HEK293 (cell line): Measurements from ENCODE around the gene LTBP1.

Experiments
- CTCF ChIP-seq: fragments of 450-650 bp; formaldehyde crosslinking; IDR thresholded peaks from 2 replicates; pipeline ENCODE4 v1.5.1; 2016; ENCODE audit warnings: missing biosample characterization, missing genetic modification characterization
- GFI1B ChIP-seq: fragments of 450-650 bp; formaldehyde crosslinking; IDR thresholded peaks from 2 replicates; pipeline ENCODE4 v1.5.1; 2016; ENCODE audit warnings: missing biosample characterization, missing genetic modification characterization
- REST ChIP-seq: fragments of 450-650 bp; formaldehyde crosslinking; IDR thresholded peaks from 2 replicates; pipeline ENCODE4 v1.5.1; 2016; ENCODE audit warnings: missing biosample characterization, missing genetic modification characterization
- SALL2 ChIP-seq: fragments of 450-650 bp; formaldehyde crosslinking; IDR thresholded peaks from 2 replicates; pipeline ENCODE4 v1.5.0; 2017; ENCODE audit warnings: missing biosample characterization, mild to moderate bottlenecking, missing genetic modification characterization, borderline replicate concordance
- WT1 ChIP-seq: fragments of 450-650 bp; formaldehyde crosslinking; IDR thresholded peaks from 2 replicates; pipeline ENCODE4 v1.5.1; 2016; ENCODE audit warnings: missing biosample characterization, missing genetic modification characterization
- YY1 ChIP-seq: fragments of 450-650 bp; formaldehyde crosslinking; IDR thresholded peaks from 2 replicates; pipeline ENCODE4 v1.5.1; 2018; ENCODE audit warnings: missing biosample characterization, missing genetic modification characterization
- ZFP3 ChIP-seq: fragments of 450-650 bp; formaldehyde crosslinking; IDR thresholded peaks from 2 replicates; pipeline ENCODE4 v1.5.1; 2016; ENCODE audit warnings: low read depth, missing biosample characterization, missing genetic modification characterization
- ZNF18 ChIP-seq: fragments of 450-650 bp; formaldehyde crosslinking; IDR thresholded peaks from 2 replicates; pipeline ENCODE4 v1.5.1; 2016; ENCODE audit warnings: missing biosample characterization, missing genetic modification characterization
- ZNF202 ChIP-seq: fragments of 450-650 bp; formaldehyde crosslinking; IDR thresholded peaks from 2 replicates; pipeline ENCODE4 v1.5.1; 2016; ENCODE audit warnings: missing biosample characterization, missing genetic modification characterization, borderline replicate concordance
- ZNF274 ChIP-seq, 2 experiments: fragments of 200-500 bp in 1 of 2; fragments of 450-650 bp in 1 of 2; sonication (Bioruptor generic) in 1 of 2; formaldehyde crosslinking in 1 of 2; IDR thresholded peaks; 2 replicates each; pipeline versions ENCODE4 v1.5.1 to v1.6.1; 2014 to 2016; ENCODE audit warnings: borderline replicate concordance in 1 of 2, inconsistent platforms in 1 of 2, low read length in 1 of 2, missing biosample characterization in 1 of 2, missing genetic modification characterization in 1 of 2
- ZNF416 ChIP-seq: fragments of 450-650 bp; formaldehyde crosslinking; IDR thresholded peaks from 2 replicates; pipeline ENCODE4 v1.5.1; 2016; ENCODE audit warnings: missing biosample characterization, missing genetic modification characterization
- ZNF426 ChIP-seq: fragments of 450-650 bp; formaldehyde crosslinking; IDR thresholded peaks from 2 replicates; pipeline ENCODE4 v1.5.1; 2017; ENCODE audit warnings: missing biosample characterization, missing genetic modification characterization, mild to moderate bottlenecking, inconsistent platforms, moderate library complexity
- ZNF510 ChIP-seq: fragments of 450-650 bp; formaldehyde crosslinking; IDR thresholded peaks from 2 replicates; pipeline ENCODE4 v1.5.1; 2018; ENCODE audit warnings: mild to moderate bottlenecking, missing genetic modification characterization, missing biosample characterization; ENCODE audit not compliant: insufficient replicate concordance

GRCh38 chr2:32910883-32911598, 35.7 kb upstream of the LTBP1 start:
- TF ChIP-seq CTCF (no peak), YY1 (tag by site-specific recombination) (no peak), ZNF274 (IDR thresholded peaks at IDR 0.05; ENCODE audit: low read length) (no peak), ZNF274 (tag by site-specific recombination; IDR thresholded peaks at IDR 0.05; ENCODE audit: borderline replicate concordance) (no peak), ZNF510 (tag by site-specific recombination) (no peak), SALL2 (no peak), ZNF18 (tag by site-specific recombination) (no peak), WT1 (no peak), REST (no peak), ZNF426 (tag by site-specific recombination) (no peak), ZFP3 (tag by site-specific recombination) (no peak), ZNF416 (tag by site-specific recombination) (no peak), GFI1B (tag by site-specific recombination) (no peak), ZNF202 (tag by site-specific recombination) (no peak)
